HG03575 (cell line): ENCODE measurements around the gene GAPDH.
"Not testable (repeated sequence)": the region's sequence is repeated elsewhere in the genome, so short reads cannot be mapped to it uniquely, and the experiment has no call there.

Experiments
- ATAC-seq: cut with Tn5 transposase; IDR thresholded peaks from one replicate; pipeline ENCODE4 v1.9.1; 2021; ENCODE audit not compliant: unreplicated experiment, insufficient number of reproducible peaks, low FRiP score; ENCODE audit errors: extremely low read depth

The GAPDH gene

DNA sequence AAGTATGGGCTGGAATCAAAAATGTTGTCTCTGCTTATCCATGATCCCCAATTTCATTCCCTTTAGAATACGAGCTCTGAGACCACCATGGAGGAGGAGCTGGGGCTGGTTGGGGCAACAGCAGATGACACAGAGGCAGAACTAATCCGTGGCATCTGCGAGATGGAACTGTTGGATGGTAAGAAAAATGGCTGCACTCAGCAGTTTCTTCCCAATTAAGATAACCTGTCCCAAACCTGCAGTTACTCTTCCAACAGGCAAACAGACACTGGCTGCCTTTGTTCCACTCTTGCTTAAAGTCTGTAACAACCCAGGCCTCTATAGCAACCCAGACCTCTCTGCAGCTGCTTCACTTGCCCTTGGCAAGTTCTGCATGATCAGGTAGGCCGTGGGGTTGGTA, 6.6 kb upstream of the GAPDH start:
- no peak for ATAC-seq

DNA sequence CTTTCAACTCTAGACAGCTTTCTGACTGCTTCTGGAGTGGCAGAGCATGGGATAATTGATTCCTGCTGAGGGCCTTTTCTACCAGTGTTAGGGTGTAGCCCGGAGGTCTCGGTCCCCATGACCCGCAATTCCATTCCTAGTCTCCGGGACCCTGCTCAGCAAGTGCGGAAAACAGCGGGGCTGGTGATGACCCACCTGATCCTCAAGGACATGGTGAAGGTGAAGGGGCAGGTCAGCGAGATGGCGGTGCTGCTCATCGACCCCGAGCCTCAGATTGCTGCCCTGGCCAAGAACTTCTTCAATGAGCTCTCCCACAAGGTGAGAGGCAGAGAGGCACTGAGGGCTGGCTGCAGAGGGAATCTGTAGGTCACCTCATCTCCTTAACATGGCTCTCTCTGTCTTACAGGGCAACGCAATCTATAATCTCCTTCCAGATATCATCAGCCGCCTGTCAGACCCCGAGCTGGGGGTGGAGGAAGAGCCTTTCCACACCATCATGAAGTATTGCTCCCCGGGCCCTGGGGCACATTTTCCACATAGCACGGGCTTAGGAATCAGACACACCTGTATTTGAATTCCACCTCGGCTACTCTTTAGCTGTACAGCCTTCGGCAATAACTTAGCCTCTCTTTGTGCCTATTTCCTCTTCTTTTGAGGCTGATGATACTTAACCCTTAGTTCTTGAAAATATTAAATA, 5.6 kb upstream of the GAPDH start:
- no peak for ATAC-seq

- no peak for ATAC-seq
Measured at GRCh38 chr12:6529291-6529737, 5.0 kb upstream of the GAPDH start.

GRCh38 chr12:6530576-6531260, 3.6 kb upstream of the GAPDH start:
- no peak for ATAC-seq

DNA sequence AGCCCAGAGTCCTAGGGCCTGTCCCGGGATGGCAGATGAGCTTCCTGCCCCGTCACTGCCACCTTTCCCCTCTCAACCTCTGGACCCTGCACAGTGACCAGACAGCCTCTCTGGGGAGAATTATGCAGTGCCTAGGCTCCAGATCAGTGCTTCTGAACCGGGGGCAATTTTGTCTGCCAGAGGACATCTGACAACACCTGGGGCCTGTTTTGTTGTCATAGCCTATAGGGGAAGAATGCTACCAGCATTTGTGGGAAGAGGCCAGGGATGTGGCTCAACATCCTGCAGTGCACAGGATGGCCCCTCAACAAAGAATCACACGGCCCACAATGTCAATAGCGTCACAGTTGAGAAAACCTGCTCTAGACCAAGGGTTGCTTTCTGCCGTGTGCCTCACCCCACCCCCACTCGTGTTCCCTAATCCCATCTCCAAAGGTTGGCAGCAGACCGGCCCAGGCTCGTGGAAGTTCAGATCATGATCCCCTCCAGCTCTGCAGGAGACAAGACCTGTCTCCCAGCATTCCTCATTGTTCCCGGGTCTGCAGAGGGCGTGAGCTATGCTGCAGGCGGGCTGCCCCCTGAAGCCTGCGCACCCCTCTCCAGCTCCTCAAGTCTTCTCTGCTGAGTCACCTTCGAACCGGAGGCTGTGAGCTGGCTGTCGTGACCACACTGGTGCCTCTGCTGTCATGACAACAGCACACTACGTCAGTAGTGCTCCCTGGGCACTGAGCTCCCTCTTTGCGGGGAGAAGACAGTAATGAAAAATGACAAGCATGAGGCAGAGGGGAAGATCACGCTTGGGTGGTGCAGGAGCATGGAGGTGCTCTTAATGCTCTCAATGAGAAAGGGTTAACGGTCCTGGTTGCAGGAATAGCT, 2.0 kb upstream of the GAPDH start:
- no peak for ATAC-seq

DNA sequence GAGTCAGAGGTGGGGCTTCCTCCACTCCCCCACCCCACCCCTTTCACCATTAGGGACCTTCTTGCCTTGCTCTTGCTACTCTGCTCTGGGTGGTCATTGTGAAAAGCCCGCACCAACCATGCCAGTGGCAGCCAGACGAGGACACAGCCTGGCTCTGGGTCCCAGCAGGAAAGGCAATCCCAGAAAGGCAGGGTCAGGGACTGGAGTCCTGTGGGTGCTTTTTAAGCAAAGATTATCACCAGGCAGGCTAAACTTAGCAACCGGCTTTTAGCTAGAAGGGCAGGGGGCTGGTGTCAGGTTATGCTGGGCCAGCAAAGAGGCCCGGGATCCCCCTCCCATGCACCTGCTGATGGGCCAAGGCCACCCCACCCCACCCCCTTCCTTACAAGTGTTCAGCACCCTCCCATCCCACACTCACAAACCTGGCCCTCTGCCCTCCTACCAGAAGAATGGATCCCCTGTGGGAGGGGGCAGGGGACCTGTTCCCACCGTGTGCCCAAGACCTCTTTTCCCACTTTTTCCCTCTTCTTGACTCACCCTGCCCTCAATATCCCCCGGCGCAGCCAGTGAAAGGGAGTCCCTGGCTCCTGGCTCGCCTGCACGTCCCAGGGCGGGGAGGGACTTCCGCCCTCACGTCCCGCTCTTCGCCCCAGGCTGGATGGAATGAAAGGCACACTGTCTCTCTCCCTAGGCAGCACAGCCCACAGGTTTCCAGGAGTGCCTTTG, 1.2 kb upstream of the GAPDH start:
- ATAC-seq, result no peak

- no peak for ATAC-seq
Measured at GRCh38 chr12:6533653-6533922, 729 bp upstream of the GAPDH start.

DNA sequence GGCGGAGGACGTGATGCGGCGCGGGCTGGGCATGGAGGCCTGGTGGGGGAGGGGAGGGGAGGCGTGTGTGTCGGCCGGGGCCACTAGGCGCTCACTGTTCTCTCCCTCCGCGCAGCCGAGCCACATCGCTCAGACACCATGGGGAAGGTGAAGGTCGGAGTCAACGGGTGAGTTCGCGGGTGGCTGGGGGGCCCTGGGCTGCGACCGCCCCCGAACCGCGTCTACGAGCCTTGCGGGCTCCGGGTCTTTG, 303 bp downstream of the GAPDH start:
- ATAC-seq, result no peak

DNA sequence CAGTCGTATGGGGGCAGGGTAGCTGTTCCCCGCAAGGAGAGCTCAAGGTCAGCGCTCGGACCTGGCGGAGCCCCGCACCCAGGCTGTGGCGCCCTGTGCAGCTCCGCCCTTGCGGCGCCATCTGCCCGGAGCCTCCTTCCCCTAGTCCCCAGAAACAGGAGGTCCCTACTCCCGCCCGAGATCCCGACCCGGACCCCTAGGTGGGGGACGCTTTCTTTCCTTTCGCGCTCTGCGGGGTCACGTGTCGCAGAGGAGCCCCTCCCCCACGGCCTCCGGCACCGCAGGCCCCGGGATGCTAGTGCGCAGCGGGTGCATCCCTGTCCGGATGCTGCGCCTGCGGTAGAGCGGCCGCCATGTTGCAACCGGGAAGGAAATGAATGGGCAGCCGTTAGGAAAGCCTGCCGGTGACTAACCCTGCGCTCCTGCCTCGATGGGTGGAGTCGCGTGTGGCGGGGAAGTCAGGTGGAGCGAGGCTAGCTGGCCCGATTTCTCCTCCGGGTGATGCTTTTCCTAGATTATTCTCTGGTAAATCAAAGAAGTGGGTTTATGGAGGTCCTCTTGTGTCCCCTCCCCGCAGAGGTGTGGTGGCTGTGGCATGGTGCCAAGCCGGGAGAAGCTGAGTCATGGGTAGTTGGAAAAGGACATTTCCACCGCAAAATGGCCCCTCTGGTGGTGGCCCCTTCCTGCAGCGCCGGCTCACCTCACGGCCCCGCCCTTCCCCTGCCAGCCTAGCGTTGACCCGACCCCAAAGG, 804 bp downstream of the GAPDH start:
- ATAC-seq, result no peak

- ATAC-seq, result no peak
Measured at GRCh38 chr12:6535697-6535946, 1.3 kb downstream of the GAPDH start.

GRCh38 chr12:6535960-6536847, 1.9 kb downstream of the GAPDH start:
- ATAC-seq, result no peak

DNA sequence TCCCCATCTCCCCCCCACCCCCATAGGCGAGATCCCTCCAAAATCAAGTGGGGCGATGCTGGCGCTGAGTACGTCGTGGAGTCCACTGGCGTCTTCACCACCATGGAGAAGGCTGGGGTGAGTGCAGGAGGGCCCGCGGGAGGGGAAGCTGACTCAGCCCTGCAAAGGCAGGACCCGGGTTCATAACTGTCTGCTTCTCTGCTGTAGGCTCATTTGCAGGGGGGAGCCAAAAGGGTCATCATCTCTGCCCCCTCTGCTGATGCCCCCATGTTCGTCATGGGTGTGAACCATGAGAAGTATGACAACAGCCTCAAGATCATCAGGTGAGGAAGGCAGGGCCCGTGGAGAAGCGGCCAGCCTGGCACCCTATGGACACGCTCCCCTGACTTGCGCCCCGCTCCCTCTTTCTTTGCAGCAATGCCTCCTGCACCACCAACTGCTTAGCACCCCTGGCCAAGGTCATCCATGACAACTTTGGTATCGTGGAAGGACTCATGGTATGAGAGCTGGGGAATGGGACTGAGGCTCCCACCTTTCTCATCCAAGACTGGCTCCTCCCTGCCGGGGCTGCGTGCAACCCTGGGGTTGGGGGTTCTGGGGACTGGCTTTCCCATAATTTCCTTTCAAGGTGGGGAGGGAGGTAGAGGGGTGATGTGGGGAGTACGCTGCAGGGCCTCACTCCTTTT, 2.7 kb downstream of the GAPDH start:
- ATAC-seq, result no peak

DNA sequence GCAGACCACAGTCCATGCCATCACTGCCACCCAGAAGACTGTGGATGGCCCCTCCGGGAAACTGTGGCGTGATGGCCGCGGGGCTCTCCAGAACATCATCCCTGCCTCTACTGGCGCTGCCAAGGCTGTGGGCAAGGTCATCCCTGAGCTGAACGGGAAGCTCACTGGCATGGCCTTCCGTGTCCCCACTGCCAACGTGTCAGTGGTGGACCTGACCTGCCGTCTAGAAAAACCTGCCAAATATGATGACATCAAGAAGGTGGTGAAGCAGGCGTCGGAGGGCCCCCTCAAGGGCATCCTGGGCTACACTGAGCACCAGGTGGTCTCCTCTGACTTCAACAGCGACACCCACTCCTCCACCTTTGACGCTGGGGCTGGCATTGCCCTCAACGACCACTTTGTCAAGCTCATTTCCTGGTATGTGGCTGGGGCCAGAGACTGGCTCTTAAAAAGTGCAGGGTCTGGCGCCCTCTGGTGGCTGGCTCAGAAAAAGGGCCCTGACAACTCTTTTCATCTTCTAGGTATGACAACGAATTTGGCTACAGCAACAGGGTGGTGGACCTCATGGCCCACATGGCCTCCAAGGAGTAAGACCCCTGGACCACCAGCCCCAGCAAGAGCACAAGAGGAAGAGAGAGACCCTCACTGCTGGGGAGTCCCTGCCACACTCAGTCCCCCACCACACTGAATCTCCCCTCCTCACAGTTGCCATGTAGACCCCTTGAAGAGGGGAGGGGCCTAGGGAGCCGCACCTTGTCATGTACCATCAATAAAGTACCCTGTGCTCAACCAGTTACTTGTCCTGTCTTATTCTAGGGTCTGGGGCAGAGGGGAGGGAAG, 3.5 kb downstream of the GAPDH start:
- ATAC-seq, result not testable (repeated sequence)

DNA sequence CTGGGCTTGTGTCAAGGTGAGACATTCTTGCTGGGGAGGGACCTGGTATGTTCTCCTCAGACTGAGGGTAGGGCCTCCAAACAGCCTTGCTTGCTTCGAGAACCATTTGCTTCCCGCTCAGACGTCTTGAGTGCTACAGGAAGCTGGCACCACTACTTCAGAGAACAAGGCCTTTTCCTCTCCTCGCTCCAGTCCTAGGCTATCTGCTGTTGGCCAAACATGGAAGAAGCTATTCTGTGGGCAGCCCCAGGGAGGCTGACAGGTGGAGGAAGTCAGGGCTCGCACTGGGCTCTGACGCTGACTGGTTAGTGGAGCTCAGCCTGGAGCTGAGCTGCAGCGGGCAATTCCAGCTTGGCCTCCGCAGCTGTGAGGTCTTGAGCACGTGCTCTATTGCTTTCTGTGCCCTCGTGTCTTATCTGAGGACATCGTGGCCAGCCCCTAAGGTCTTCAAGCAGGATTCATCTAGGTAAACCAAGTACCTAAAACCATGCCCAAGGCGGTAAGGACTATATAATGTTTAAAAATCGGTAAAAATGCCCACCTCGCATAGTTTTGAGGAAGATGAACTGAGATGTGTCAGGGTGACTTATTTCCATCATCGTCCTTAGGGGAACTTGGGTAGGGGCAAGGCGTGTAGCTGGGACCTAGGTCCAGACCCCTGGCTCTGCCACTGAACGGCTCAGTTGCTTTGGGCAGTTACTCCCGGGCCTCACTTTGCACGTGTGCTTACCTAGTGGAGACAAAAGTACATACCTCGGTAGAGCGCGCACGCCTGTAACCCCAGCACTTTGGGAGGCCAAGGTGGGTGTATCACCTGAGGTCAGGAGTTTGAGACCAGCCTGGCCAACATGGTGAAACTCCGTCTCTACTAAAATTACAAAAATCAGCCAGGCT, 4.3 kb downstream of the GAPDH start:
- ATAC-seq, result no peak

- ATAC-seq, result no peak
Measured at GRCh38 chr12:6539314-6539682, 5.0 kb downstream of the GAPDH start.

- ATAC-seq, result no peak
Measured at GRCh38 chr12:6539707-6540134, 5.4 kb downstream of the GAPDH start.
